ENCODE results near the gene TNNT1. TPM values are rescaled to one million over a fixed set of nuclear protein-coding genes. Genes with fewer than 3 reads are reported as not detected.

TNNT1 gene
- total RNA-seq, 1 donor from 2014 or later, result 8.3 TPM

DNA sequence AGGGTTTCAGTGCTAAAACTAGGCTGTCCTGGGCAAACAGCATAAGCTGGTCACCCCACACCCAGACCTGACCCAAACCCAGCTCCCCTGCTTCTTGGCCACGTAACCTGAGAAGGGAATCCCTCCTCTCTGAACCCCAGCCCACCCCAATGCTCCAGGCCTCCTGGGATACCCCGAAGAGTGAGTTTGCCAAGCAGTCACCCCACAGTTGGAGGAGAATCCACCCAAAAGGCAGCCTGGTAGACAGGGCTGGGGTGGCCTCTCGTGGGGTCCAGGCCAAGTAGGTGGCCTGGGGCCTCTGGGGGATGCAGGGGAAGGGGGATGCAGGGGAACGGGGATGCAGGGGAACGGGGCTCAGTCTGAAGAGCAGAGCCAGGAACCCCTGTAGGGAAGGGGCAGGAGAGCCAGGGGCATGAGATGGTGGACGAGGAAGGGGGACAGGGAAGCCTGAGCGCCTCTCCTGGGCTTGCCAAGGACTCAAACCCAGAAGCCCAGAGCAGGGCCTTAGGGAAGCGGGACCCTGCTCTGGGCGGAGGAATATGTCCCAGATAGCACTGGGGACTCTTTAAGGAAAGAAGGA, 34.4 kb downstream of the TNNT1 start:
- DNase-seq (ENCODE audit: low read depth) (no peak), FAIRE-seq (no peak)
- TF ChIP-seq, protein P1, sequence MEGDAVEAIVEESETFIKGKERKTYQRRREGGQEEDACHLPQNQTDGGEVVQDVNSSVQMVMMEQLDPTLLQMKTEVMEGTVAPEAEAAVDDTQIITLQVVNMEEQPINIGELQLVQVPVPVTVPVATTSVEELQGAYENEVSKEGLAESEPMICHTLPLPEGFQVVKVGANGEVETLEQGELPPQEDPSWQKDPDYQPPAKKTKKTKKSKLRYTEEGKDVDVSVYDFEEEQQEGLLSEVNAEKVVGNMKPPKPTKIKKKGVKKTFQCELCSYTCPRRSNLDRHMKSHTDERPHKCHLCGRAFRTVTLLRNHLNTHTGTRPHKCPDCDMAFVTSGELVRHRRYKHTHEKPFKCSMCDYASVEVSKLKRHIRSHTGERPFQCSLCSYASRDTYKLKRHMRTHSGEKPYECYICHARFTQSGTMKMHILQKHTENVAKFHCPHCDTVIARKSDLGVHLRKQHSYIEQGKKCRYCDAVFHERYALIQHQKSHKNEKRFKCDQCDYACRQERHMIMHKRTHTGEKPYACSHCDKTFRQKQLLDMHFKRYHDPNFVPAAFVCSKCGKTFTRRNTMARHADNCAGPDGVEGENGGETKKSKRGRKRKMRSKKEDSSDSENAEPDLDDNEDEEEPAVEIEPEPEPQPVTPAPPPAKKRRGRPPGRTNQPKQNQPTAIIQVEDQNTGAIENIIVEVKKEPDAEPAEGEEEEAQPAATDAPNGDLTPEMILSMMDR (IDR thresholded peaks at IDR 0.05; ENCODE audit: insufficient read depth, low read depth, low read length), result no peak
- TF ChIP-seq EZH2 (IDR thresholded peaks at IDR 0.05; ENCODE audit: insufficient read depth, low read length), result no peak
- Histone ChIP-seq H3K79me2 (ENCODE audit: insufficient read depth, low read length) (peaks cover 70% of the 10 kb centered on the region), H3K4me3 (ENCODE audit: insufficient read depth, low read depth, low read length) (no peak overlapping the region), H3K27me3 (ENCODE audit: insufficient read depth, low read length) (no peaks in the 10 kb centered on the region), H2AFZ (ENCODE audit: low read depth, low read length) (no peak overlapping the region), H3K27ac (ENCODE audit: low read depth, low read length) (peak overlapping the region; percentile 64), H3K9ac (ENCODE audit: low read length) (peak overlapping the region; percentile 81), H3K9me3 (ENCODE audit: insufficient read depth, low read depth, low read length) (no peaks in the 10 kb centered on the region), H3K36me3 (ENCODE audit: insufficient read depth, low read length) (no peaks in the 10 kb centered on the region), H4K20me1 (ENCODE audit: insufficient read depth, low read length) (peaks cover 70% of the 10 kb centered on the region), H3K4me2 (ENCODE audit: low read length) (peak overlapping the region; percentile 100), H3K4me1 (ENCODE audit: insufficient read depth, low read length) (peaks cover 40% of the 10 kb centered on the region)
- no peaks in the 10 kb centered on the region for H3K27me3 Mint-ChIP-seq (ENCODE audit: low read depth, unreplicated experiment)
- peaks cover 16% of the 10 kb centered on the region for H3K4me1 Mint-ChIP-seq (ENCODE audit: low read depth, unreplicated experiment)
- H3K4me3 Mint-ChIP-seq (ENCODE audit: unreplicated experiment), result peak overlapping the region; percentile 73
- no peaks in the 10 kb centered on the region for H3K36me3 Mint-ChIP-seq (ENCODE audit: low read depth, unreplicated experiment)
- no peaks in the 10 kb centered on the region for H3K9me3 Mint-ChIP-seq (ENCODE audit: unreplicated experiment)
- no peak overlapping the region for H3K27ac Mint-ChIP-seq (ENCODE audit: unreplicated experiment)

DNA sequence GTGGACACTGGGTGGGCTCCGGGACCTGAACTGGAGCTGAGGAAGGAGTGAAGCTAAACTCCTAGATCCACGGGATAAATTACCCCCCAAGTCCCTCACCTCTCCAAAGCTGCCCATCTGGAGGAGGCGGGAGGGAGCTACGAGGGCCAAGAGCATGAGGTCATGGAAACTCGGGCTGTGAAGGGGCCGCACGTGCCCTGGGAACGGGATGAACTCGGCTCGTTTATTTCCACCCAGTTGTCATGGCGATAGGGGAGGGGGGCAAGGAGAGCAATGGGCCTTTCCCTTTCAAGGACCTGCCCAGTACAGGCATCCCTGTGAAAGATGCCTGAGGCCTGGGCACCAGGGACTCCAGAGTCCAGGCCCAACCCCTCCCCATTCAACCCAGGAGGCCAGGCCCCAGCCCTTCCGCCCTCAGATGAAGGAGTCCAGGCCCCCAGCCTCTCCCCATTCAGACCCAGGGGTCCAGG, 35.4 kb downstream of the TNNT1 start:
- peak; percentile 78 for DNase-seq (ENCODE audit: low read depth)

More for the DNA sequence above, 35.4 kb downstream of the TNNT1 start:
- Histone ChIP-seq H3K4me3 (ENCODE audit: insufficient read depth, low read depth, low read length) (no peak overlapping the region), H3K4me2 (ENCODE audit: low read length) (peak overlapping the region; percentile 64), H3K4me1 (ENCODE audit: insufficient read depth, low read length) (peaks cover 39% of the 10 kb centered on the region), H3K9ac (ENCODE audit: low read length) (peak overlapping the region; percentile 81), H3K9me3 (ENCODE audit: insufficient read depth, low read depth, low read length) (no peaks in the 10 kb centered on the region), H3K36me3 (ENCODE audit: insufficient read depth, low read length) (no peaks in the 10 kb centered on the region), H3K79me2 (ENCODE audit: insufficient read depth, low read length) (peaks cover 78% of the 10 kb centered on the region), H4K20me1 (ENCODE audit: insufficient read depth, low read length) (peaks cover 81% of the 10 kb centered on the region), H3K27ac (ENCODE audit: low read depth, low read length) (peak overlapping the region; percentile 85), H3K27me3 (ENCODE audit: insufficient read depth, low read length) (no peaks in the 10 kb centered on the region), H2AFZ (ENCODE audit: low read depth, low read length) (no peak overlapping the region)
- TF ChIP-seq, protein P1 (IDR thresholded peaks at IDR 0.05; ENCODE audit: insufficient read depth, low read depth, low read length), result no peak
- no peak for TF ChIP-seq EZH2 (IDR thresholded peaks at IDR 0.05; ENCODE audit: insufficient read depth, low read length)
- Mint-ChIP-seq H3K27me3 (ENCODE audit: low read depth, unreplicated experiment) (no peaks in the 10 kb centered on the region), H3K36me3 (ENCODE audit: low read depth, unreplicated experiment) (no peaks in the 10 kb centered on the region), H3K4me3 (ENCODE audit: unreplicated experiment) (peak overlapping the region; percentile 68), H3K9me3 (ENCODE audit: unreplicated experiment) (no peaks in the 10 kb centered on the region), H3K27ac (ENCODE audit: unreplicated experiment) (peak overlapping the region; percentile 92), H3K4me1 (ENCODE audit: low read depth, unreplicated experiment) (peaks cover 16% of the 10 kb centered on the region)
- no peak for FAIRE-seq

Measured in astrocyte (in vitro differentiated cells and primary cell).